Liver (tissue), 3 donors: ENCODE data around the gene TMEM270.

ENCODE experiments used
- CTCF ChIP-seq: fragments of 150-350 bp; IDR thresholded peaks from 2 replicates; pipeline ENCODE4 v1.5.1; 2017; ENCODE audit warnings: improper control_type of control experiment, low read depth, low read length; ENCODE audit not compliant: missing input control
- EGR1 ChIP-seq, 2 donors: IDR thresholded peaks; 2 replicates each; pipeline ENCODE4 v1.6.1; 2016 to 2018; ENCODE audit warnings: antibody characterized with exemption in 2 of 2, low read depth in 2 of 2
- FOXA1 ChIP-seq: IDR thresholded peaks from 2 replicates; pipeline ENCODE4 v1.6.1; 2016; ENCODE audit warnings: antibody characterized with exemption
- GABPA ChIP-seq, 2 donors: IDR thresholded peaks in 1 of 2; conservative IDR thresholded peaks in 1 of 2; 2 replicates each; pipeline ENCODE4 v1.6.1; 2016; ENCODE audit warnings: antibody characterized with exemption in 2 of 2, mild to moderate bottlenecking in 1 of 2, moderate library complexity in 1 of 2
- JUND ChIP-seq, 2 donors: IDR thresholded peaks; 2 replicates each; pipeline ENCODE4 v1.6.1; 2016; ENCODE audit warnings: antibody characterized with exemption in 2 of 2
- MAX ChIP-seq: IDR thresholded peaks from 2 replicates; pipeline ENCODE4 v1.6.1; 2016; ENCODE audit warnings: antibody characterized with exemption
- RAD21 ChIP-seq, 2 donors: IDR thresholded peaks; 2 replicates each; pipeline ENCODE4 v1.6.1; 2016; ENCODE audit warnings: antibody characterized with exemption in 2 of 2, mild to moderate bottlenecking in 2 of 2
- RXRA ChIP-seq, 2 donors: IDR thresholded peaks; 2 replicates each; pipeline ENCODE4 v1.6.1; 2017 to 2018; ENCODE audit warnings: antibody characterized with exemption in 2 of 2, mild to moderate bottlenecking in 1 of 2
- SP1 ChIP-seq: IDR thresholded peaks from 2 replicates; pipeline ENCODE4 v1.6.1; 2018; ENCODE audit warnings: antibody characterized with exemption, mild to moderate bottlenecking
- TAF1 ChIP-seq: conservative IDR thresholded peaks from 2 replicates; pipeline ENCODE4 v1.6.1; 2016; ENCODE audit warnings: antibody characterized with exemption, mild to moderate bottlenecking
- YY1 ChIP-seq: IDR thresholded peaks from 2 replicates; pipeline ENCODE4 v1.6.1; 2016; ENCODE audit warnings: antibody characterized with exemption, mild to moderate bottlenecking
- donor health status: healthy.
- donor health status: healthy.

GRCh38 chr7:73888959-73889358, 28.0 kb downstream of the TMEM270 start:
- TF ChIP-seq EGR1 (IDR thresholded peaks at IDR 0.05; ENCODE audit: low read depth in 2 of 2) (no peak), MAX (no peak), CTCF (no peak), TAF1 (no peak), JUND (IDR thresholded peaks at IDR 0.05) (no peak), RAD21 (IDR thresholded peaks at IDR 0.05) (no peak), GABPA (IDR thresholded peaks at IDR 0.05 in 1 of 2, conservative IDR thresholded peaks at IDR 0.05 in 1 of 2) (no peak), FOXA1 (no peak), SP1 (no peak), YY1 (no peak), RXRA (IDR thresholded peaks at IDR 0.05) (no peak)
